Adipose tissue (tissue), 3 donors: ENCODE results near the gene TTC6. TPM values are rescaled to one million over a fixed set of nuclear protein-coding genes. Genes with fewer than 3 reads are reported as not detected.
"Not testable (repeated sequence)": the region's sequence is repeated elsewhere in the genome, so short reads cannot be mapped to it uniquely, and the experiment has no call there.

ENCODE experiments used
- H3K27ac ChIP-seq: one replicate; pipeline ENCODE4 v1.5.1; 2013; ENCODE audit warnings: low read depth, low read length
- WGBS, 3 donors: extraction: QIAGEN DNeasy Blood & Tissue Kit; methylation state at CpG; one replicate each; pipeline ENCODE4 v1.1.7; 2013; 5-methylcytosine and 5-hydroxymethylcytosine counted together
- polyA plus RNA-seq, 3 donors: library from polyadenylated mRNA; stranded (reverse); fragments of 200-250 nt; gene quantifications; one replicate each; pipeline ENCODE4 v1.2.3, GENCODE V29; 2013
- donor health status: healthy with polysubstance abuse.
- donor health status: Bipolar disorder and iron deficiency.
- donor health status: healthy.

TTC6 gene
- under 1 TPM in 1 of 3 donors, not detected in 2; 0.51 TPM for polyA plus RNA-seq

- WGBS, 3 donors = 0 to 1% (median 1%) methylated on average over 60 to 92 of the region's 92 CpGs
- H3K27ac ChIP-seq = no peak within 1 kb of the TSS
These were observed at the start of gene TTC6, which contains the start of gene FOXA1 for GRCh38 chr14:37594971-37595808. TTC6 (plus strand) TSS chr14:37595629; CDS start chr14:37622065, 26,436 bp downstream. FOXA1 (minus strand) TSS chr14:37595249; CDS start chr14:37594972, 277 bp downstream.

GRCh38 chr14:37546621-37547447 is 48.6 kb upstream of the TTC6 start:
- no peak overlapping the region for H3K27ac ChIP-seq
- WGBS, 3 donors = 29 to 69% (median 46%) methylated on average over 6 of the region's 6 CpGs

GRCh38 chr14:37550511-37550910 is 44.9 kb upstream of the TTC6 start:
- no peak overlapping the region for H3K27ac ChIP-seq
- 55 to 56% (median 56%) methylated on average over 5 of the region's 5 CpGs for WGBS, 3 donors

GRCh38 chr14:37551119-37551518 is 44.3 kb upstream of the TTC6 start:
- 88 to 98% (median 92%) methylated on average over 1 of the region's 1 CpG for WGBS, 3 donors
- no peak overlapping the region for H3K27ac ChIP-seq

- WGBS, 3 donors = 84 to 96% (median 95%) methylated on average over 1 of the region's 1 CpG
- no peak overlapping the region for H3K27ac ChIP-seq
These were observed 41.4 kb upstream of the TTC6 start for GRCh38 chr14:37553935-37554550.

GRCh38 chr14:37555596-37555995 is 39.8 kb upstream of the TTC6 start:
- 88 to 100% (median 92%) methylated on average over 9 to 28 of the region's 33 CpGs for WGBS, 3 donors
- H3K27ac ChIP-seq = not testable (repeated sequence)

GRCh38 chr14:37558740-37559139 is 36.7 kb upstream of the TTC6 start:
- H3K27ac ChIP-seq = no peak overlapping the region
- WGBS, 3 donors = 88 to 93% (median 91%) methylated on average over 4 of the region's 4 CpGs

GRCh38 chr14:37559386-37559785 is 36.0 kb upstream of the TTC6 start:
- WGBS, 3 donors = 75 to 85% (median 77%) methylated on average over 6 of the region's 6 CpGs
- no peak overlapping the region for H3K27ac ChIP-seq

- WGBS, 3 donors = 69 to 86% (median 76%) methylated on average over 2 of the region's 2 CpGs
- no peak overlapping the region for H3K27ac ChIP-seq
These were observed 32.2 kb upstream of the TTC6 start for GRCh38 chr14:37563189-37563588.

- no peak overlapping the region for H3K27ac ChIP-seq
- 77 to 84% (median 83%) methylated on average over 1 of the region's 1 CpG for WGBS, 3 donors
These were observed 29.9 kb upstream of the TTC6 start for GRCh38 chr14:37565550-37565949.

GRCh38 chr14:37566811-37567371 is 28.5 kb upstream of the TTC6 start:
- 33 to 50% (median 39%) methylated on average over 3 of the region's 3 CpGs for WGBS, 3 donors
- H3K27ac ChIP-seq = no peak overlapping the region

GRCh38 chr14:37569729-37570128 is 25.7 kb upstream of the TTC6 start:
- WGBS, 3 donors = 84 to 90% (median 87%) methylated on average over 7 of the region's 7 CpGs

GRCh38 chr14:37571391-37571790 is 24.0 kb upstream of the TTC6 start:
- WGBS, 3 donors = 91 to 93% (median 92%) methylated on average over 4 of the region's 4 CpGs

More at GRCh38 chr14:37569729-37570128, 25.7 kb upstream of the TTC6 start:
- H3K27ac ChIP-seq = no peak overlapping the region

GRCh38 chr14:37573356-37573755 is 22.1 kb upstream of the TTC6 start:
- H3K27ac ChIP-seq = no peak overlapping the region
- WGBS, 3 donors = 66 to 88% (median 82%) methylated on average over 2 of the region's 2 CpGs

More at GRCh38 chr14:37571391-37571790, 24.0 kb upstream of the TTC6 start:
- no peak overlapping the region for H3K27ac ChIP-seq

GRCh38 chr14:37579274-37579673 is 16.2 kb upstream of the TTC6 start:
- WGBS, 3 donors = 31 to 40% (median 38%) methylated on average over 9 of the region's 9 CpGs
- H3K27ac ChIP-seq = no peak overlapping the region

GRCh38 chr14:37580146-37580545 is 15.3 kb upstream of the TTC6 start:
- no peak overlapping the region for H3K27ac ChIP-seq
- 78 to 86% (median 85%) methylated on average over 2 of the region's 2 CpGs for WGBS, 3 donors

- 5 to 6% (median 6%) methylated on average over 53 to 67 of the region's 67 CpGs for whole genome bisulfite sequencing, 3 donors
- H3K27ac ChIP-seq = no peak overlapping the region
These were observed 11.8 kb upstream of the TTC6 start for GRCh38 chr14:37583358-37584210.
